Subcutaneous abdominal adipose tissue (tissue), 5 donors: ENCODE results near the gene NTNG2.
"Not testable (repeated sequence)": the region's sequence is repeated elsewhere in the genome, so short reads cannot be mapped to it uniquely, and the experiment has no call there.

Experiments used
- H3K27ac ChIP-seq: one replicate; pipeline ENCODE4 v1.7.0; 2013; ENCODE audit warnings: low read depth, mild to moderate bottlenecking, inconsistent platforms, low read length, moderate library complexity
- H3K27me3 ChIP-seq, 5 donors: one replicate each; pipeline ENCODE4 v1.7.0; 2013; ENCODE audit warnings: low read length in 5 of 5, inconsistent platforms in 1 of 5; ENCODE audit not compliant: control insufficient read depth in 5 of 5, insufficient read depth in 4 of 5
- H3K36me3 ChIP-seq, 5 donors: one replicate each; pipeline ENCODE4 v1.7.0; 2013; ENCODE audit warnings: low read length in 5 of 5; ENCODE audit not compliant: control insufficient read depth in 5 of 5, insufficient read depth in 5 of 5
- H3K4me1 ChIP-seq, 5 donors: one replicate each; pipeline ENCODE4 v1.7.0; 2013; ENCODE audit warnings: low read length in 5 of 5, mild to moderate bottlenecking in 3 of 5, moderate library complexity in 1 of 5; ENCODE audit not compliant: control insufficient read depth in 5 of 5, insufficient read depth in 5 of 5
- H3K4me3 ChIP-seq, 5 donors: one replicate each; pipeline ENCODE4 v1.7.0; 2013; ENCODE audit warnings: low read length in 5 of 5, low read depth in 1 of 5
- H3K9ac ChIP-seq, 5 donors: one replicate each; pipeline ENCODE4 v1.7.0; 2013; ENCODE audit warnings: low read length in 5 of 5, mild to moderate bottlenecking in 4 of 5, moderate library complexity in 3 of 5
- H3K9me3 ChIP-seq, 5 donors: one replicate each; pipeline ENCODE4 v1.7.0; 2013; ENCODE audit warnings: low read length in 5 of 5; ENCODE audit not compliant: control insufficient read depth in 5 of 5
- donor health status: healthy.
- donor health status: healthy.
- donor health status: healthy.
- donor health status: healthy.
- donor health status: healthy.

NTNG2 gene

GRCh38 chr9:132267660-132268059 is 105.8 kb downstream of the NTNG2 start:
- H3K36me3 ChIP-seq: peaks cover 22 to 85% (median 71%) of the 10 kb centered on the region in 5 donors
- peaks cover 0 to 1% (median 0%) of the 10 kb centered on the region in 5 donors for H3K4me1 ChIP-seq
- H3K27ac ChIP-seq: no peak overlapping the region

GRCh38 chr9:132268725-132269352 is 107.0 kb downstream of the NTNG2 start:
- H3K9me3 ChIP-seq: no peaks in the 10 kb centered on the region
- H3K36me3 ChIP-seq: peaks cover 27 to 85% (median 74%) of the 10 kb centered on the region in 5 donors
- no peaks in the 10 kb centered on the region for H3K27me3 ChIP-seq
- no peak overlapping the region for H3K4me3 ChIP-seq
- no peaks in the 10 kb centered on the region for H3K4me1 ChIP-seq
- no peak overlapping the region for H3K27ac ChIP-seq
- H3K9ac ChIP-seq: no peak overlapping the region

More at GRCh38 chr9:132267660-132268059, 105.8 kb downstream of the NTNG2 start:
- Histone ChIP-seq H3K27me3 (no peaks in the 10 kb centered on the region), H3K9me3 (no peaks in the 10 kb centered on the region), H3K4me3 (no peak overlapping the region), H3K9ac (no peak overlapping the region)

- not testable (repeated sequence) for H3K9ac ChIP-seq, H3K27ac ChIP-seq, H3K9me3 ChIP-seq, H3K4me3 ChIP-seq, H3K27me3 ChIP-seq, H3K4me1 ChIP-seq
- H3K36me3 ChIP-seq: peaks cover 30 to 85% (median 72%) of the 10 kb centered on the region in 5 donors
These were observed 108.1 kb downstream of the NTNG2 start for GRCh38 chr9:132269704-132270516.

GRCh38 chr9:132274861-132275260 is 113.0 kb downstream of the NTNG2 start:
- no peak overlapping the region for H3K27ac ChIP-seq
- H3K27me3 ChIP-seq: no peaks in the 10 kb centered on the region
- H3K9ac ChIP-seq: no peak overlapping the region
- H3K4me1 ChIP-seq: no peaks in the 10 kb centered on the region
- no peaks in the 10 kb centered on the region for H3K9me3 ChIP-seq
- peaks cover 53 to 98% (median 93%) of the 10 kb centered on the region in 5 donors for H3K36me3 ChIP-seq
- no peak overlapping the region for H3K4me3 ChIP-seq

- H3K27ac ChIP-seq: no peak overlapping the region
- H3K36me3 ChIP-seq: peaks cover 58 to 97% (median 83%) of the 10 kb centered on the region in 5 donors
- no peak overlapping the region for H3K4me3 ChIP-seq
- no peaks in the 10 kb centered on the region for H3K27me3 ChIP-seq
- no peaks in the 10 kb centered on the region for H3K9me3 ChIP-seq
- H3K9ac ChIP-seq: no peak overlapping the region
- no peaks in the 10 kb centered on the region for H3K4me1 ChIP-seq
These were observed 121.3 kb downstream of the NTNG2 start for GRCh38 chr9:132283165-132283564.

- peaks cover 60 to 97% (median 82%) of the 10 kb centered on the region in 5 donors for H3K36me3 ChIP-seq
These were observed 122.0 kb downstream of the NTNG2 start for GRCh38 chr9:132283863-132284262.

GRCh38 chr9:132287256-132287760 is 125.5 kb downstream of the NTNG2 start:
- H3K9me3 ChIP-seq: no peaks in the 10 kb centered on the region

More at GRCh38 chr9:132283863-132284262, 122.0 kb downstream of the NTNG2 start:
- no peaks in the 10 kb centered on the region for H3K9me3 ChIP-seq
- no peaks in the 10 kb centered on the region for H3K27me3 ChIP-seq
- H3K27ac ChIP-seq: no peak overlapping the region
- no peak overlapping the region for H3K9ac ChIP-seq
- H3K4me1 ChIP-seq: no peaks in the 10 kb centered on the region
- H3K4me3 ChIP-seq: no peak overlapping the region

GRCh38 chr9:132288361-132288760 is 126.5 kb downstream of the NTNG2 start:
- Histone ChIP-seq H3K9me3 (no peaks in the 10 kb centered on the region), H3K36me3 (peaks cover 25 to 69% (median 46%) of the 10 kb centered on the region in 5 donors), H3K4me3 (no peak overlapping the region), H3K4me1 (no peaks in the 10 kb centered on the region), H3K27ac (no peak overlapping the region), H3K9ac (peak overlapping the region in 1 of 5 donors; percentile 48), H3K27me3 (no peaks in the 10 kb centered on the region)

More at GRCh38 chr9:132287256-132287760, 125.5 kb downstream of the NTNG2 start:
- Histone ChIP-seq H3K27ac (no peak overlapping the region), H3K4me1 (no peaks in the 10 kb centered on the region), H3K9ac (no peak overlapping the region), H3K4me3 (no peak overlapping the region), H3K27me3 (no peaks in the 10 kb centered on the region), H3K36me3 (peaks cover 33 to 75% (median 52%) of the 10 kb centered on the region in 5 donors)

- Histone ChIP-seq H3K36me3 (peaks cover 20 to 65% (median 42%) of the 10 kb centered on the region in 5 donors), H3K4me3 (no peak overlapping the region)
These were observed 127.1 kb downstream of the NTNG2 start for GRCh38 chr9:132288966-132289365.

More at GRCh38 chr9:132288966-132289365, 127.1 kb downstream of the NTNG2 start:
- Histone ChIP-seq H3K4me1 (no peaks in the 10 kb centered on the region), H3K9me3 (no peaks in the 10 kb centered on the region), H3K27ac (no peak overlapping the region), H3K9ac (peak overlapping the region in 1 of 5 donors; percentile 48), H3K27me3 (no peaks in the 10 kb centered on the region)
